NCI-H187 (cell line): Measurements from ENCODE around the gene NEXN.
"Not testable (repeated sequence)": the region's sequence is repeated elsewhere in the genome, so short reads cannot be mapped to it uniquely, and the experiment has no call there.

Source experiments
- DNase-seq, 2 experiments: peaks; one replicate each; lab custom pipeline; 2025; lab: John Stamatoyannopoulos, UW

NEXN gene

GRCh38 chr1:77906019-77906545 is 17.7 kb downstream of the NEXN start:
- no peak for DNase-seq

GRCh38 chr1:77906624-77907023 is 18.2 kb downstream of the NEXN start:
- no peak for DNase-seq

DNA sequence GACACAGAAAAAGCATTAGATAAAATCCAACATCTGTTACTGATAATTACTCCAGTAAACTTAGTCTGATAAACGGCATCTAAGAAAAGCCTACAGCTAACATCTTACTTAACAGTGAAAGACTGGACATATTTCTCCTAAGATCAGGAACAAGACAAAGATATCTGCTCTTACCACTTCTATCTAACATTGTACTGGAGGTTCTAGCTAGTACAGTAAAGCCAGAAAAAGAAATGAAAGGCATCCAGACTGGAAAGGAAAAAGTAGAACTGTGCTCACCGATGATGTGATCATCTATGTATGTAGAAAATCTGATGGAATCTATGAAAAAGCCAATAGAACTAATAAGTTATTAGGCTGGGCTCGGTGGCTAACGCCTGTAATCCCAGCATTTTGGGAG is 21.7 kb downstream of the NEXN start:
- DNase-seq = no peak

DNA sequence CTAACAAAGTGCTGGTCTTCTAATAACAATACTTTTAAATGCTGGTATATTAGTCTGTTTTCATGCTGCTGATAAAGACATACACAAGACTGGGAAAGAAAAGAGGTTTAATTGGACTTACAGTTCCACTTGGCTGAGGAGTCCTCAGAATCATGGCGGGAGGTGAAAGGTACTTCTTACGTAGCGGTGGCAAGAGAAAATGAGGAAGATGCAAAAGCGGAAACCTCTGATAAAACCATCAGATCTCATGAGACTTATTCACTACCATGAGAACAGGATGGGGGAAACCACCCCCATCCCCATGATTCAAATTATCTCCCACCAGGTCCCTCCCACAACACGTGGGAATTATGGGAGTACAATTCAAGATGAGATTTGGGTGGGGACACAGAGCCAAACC is 30.5 kb downstream of the NEXN start:
- not testable (repeated sequence) for DNase-seq

GRCh38 chr1:77925518-77925917 is 37.1 kb downstream of the NEXN start:
- DNase-seq = no peak

DNA sequence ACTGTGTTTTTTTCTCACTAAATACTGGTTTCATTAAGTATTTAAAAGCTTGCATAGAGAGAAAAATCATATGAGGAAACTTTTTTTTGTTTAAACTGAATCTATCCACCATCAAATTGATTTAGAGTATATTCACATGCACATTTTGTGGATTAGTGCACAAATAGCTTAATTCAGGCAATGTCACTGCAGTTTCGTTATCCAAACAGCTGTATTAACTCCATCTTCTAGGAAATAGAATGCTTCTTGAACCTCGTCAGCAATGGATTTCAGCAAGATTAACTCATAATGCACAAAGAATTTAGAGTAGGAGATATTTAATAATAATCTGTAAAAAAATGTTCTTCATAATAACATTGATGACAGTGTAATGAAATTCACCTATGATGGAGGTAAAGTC is 37.5 kb downstream of the NEXN start:
- no peak for DNase-seq

DNA sequence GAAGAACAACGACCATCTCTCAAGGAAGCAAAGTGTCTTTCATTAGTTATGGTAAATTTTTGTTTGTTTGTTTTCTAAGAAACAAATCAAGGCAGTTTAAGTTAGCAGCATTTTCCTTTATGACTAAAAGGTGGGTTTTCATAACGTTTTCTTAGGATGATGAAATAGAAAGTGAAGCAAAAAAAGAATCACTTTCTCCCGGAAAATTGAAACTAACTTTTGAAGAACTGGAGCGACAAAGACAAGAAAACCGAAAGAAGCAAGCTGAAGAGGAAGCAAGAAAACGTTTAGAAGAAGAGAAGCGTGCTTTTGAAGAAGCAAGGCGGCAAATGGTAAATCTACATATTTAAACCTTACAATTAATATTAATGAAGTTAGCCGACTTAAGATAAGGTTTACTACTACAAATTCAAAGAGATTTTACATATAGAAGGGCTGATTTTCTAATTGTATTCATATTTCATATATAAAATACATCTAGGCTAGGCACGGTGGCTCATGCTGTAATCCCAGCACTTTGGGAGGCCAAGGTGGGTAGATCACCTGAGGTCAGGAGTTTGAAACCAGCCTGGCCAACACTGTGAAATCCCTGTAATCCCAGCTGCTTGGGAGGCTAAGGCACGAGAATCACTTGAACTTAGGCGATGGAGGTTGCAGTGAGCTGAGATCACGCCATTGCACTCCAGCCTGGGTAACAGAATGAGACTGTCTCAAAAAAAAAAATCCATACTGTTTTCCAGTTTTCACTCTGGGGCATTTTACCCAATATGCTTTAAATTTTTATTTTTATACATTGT is 38.3 kb downstream of the NEXN start:
- no peak for DNase-seq

- DNase-seq = no peak
Observed at GRCh38 chr1:77927414-77927813, 39.0 kb downstream of the NEXN start.

DNA sequence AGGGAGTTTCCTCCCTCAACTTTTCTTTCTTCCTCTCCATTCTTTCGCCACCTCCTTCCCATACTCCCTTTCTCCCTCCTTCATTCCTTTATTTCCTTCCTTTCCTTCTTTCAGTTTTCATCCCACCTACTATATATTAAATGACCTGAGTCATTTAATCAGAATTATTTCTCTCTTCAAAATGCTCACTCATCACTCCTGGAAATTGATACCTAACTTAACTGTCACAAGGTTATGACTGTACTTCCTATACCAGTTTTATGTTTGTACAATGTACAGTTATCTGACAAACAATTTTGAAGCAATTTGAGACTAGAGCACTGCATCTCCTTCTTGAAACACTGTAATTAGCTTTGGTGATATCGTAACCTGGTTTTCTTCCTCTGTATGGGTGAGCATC is 41.4 kb downstream of the NEXN start:
- DNase-seq = no peak

GRCh38 chr1:77938651-77939050 is 50.2 kb downstream of the NEXN start:
- DNase-seq = no peak

DNA sequence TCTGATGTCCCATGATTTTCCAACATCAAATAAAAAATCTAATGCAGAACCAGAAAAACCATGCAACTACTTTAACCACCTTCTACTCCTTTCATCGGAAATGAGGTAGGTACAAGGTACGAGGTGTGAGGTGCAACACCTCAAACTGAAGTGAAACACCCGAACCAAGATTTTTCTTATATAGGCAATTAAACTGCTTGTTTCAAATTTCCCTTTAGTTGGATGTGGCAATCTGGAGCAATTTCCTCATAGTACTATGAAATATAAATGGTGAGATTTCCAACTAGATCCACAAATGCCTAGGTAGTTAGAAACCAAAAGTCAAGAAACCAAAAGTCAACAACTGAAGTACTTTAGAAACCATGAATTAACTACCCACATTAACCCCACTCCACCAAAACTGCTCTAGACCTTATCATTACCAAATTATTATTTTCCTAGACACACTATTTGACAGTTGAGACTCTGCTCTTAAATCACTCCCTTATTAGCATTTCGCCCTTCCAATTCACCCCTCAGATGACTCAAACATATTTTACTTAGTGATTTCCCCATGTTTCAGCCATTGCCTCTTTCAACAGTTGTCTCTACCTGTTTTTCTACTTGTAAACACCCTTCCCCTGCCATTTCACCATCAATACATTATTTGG is 52.6 kb downstream of the NEXN start:
- no peak for DNase-seq

DNA sequence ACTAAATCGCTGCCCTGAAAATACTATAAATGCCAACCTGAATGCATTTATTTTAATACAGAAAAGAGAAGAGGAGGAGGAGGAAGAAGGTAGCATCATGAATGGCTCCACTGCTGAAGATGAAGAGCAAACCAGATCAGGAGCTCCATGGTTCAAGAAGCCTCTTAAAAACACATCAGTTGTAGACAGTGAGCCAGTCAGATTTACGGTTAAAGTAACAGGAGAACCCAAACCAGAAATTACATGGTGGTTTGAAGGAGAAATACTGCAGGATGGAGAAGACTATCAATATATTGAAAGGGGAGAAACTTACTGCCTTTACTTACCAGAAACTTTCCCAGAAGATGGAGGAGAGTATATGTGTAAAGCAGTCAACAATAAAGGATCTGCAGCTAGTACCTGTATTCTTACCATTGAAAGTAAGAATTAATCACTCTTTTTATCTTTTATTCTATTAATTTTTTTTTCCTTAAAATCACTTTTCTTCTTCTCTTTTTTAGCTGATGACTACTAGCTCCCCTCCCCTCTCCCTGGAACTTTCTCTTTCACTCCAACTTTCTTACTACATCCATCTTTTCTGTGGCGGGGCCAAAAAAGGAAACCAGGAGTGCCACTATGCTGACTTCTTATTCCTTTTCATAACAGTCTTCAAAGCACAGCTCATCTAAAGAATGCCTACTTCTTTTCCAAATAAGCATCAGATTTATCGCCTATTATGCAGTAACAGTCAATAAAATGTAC is 54.1 kb downstream of the NEXN start:
- DNase-seq = no peak

DNA sequence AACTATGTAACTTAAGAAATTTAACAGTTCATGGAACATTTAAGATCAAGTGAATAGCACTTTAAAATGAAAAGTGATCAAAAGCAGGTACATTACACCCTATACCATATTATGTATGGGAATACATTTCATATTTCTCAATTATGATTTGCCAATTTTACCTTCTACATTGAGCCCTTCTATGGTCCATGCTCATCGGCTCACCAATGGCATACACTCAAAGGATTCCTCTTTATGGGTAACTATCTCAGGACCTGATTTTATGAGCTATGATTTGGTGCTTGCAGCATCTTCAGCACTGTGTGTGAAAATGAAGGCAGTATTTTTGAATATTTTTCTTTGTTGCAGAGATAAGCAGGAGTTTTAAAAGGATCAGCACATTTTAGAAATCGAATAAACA is 56.9 kb downstream of the NEXN start:
- no peak for DNase-seq

DNA sequence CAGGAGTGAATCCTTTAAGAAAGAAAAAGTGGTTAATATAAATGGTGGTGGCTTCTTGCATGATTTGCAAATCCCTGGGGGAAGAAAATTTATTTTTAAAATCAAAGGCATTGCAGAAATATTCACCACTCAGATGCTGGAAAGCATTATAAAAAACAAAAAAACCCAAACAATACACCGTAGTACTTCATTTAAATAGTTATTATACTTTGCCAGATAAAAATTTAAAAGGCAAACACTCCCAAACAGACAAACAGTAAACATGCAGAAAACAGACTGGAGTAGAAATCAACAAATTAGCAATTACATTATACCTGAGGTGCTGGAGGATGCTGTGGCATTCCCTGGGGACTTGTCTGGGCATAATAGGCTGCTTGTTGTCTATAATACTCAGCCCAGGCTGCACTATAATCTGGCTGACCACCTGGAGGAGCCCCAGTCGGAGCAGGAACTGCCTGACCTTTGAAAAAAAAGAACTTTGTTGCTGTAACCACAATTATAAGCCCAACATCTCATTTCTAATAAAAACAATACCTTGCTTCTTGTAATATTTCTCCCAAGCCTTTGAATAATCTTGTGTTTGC is 60.5 kb downstream of the NEXN start:
- no peak for DNase-seq

DNA sequence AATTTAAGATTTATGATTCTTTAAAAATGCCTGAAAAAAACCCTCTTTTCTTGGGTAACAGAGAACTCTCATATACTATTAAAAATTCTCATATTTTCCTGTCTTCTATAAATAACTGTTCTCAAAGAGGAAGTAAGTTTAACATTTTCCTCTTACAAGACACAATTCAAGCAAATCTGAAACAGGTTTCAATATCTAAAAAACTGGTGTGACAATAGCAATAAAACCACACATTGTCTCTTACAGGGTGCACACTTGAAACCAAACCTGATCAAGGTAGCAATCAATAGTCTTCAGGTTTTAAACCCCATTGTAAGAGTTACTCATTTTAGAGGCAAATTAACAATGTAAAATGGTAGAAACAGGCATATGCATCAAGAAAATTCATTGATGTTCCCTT is 62.4 kb downstream of the NEXN start:
- DNase-seq = no peak

DNA sequence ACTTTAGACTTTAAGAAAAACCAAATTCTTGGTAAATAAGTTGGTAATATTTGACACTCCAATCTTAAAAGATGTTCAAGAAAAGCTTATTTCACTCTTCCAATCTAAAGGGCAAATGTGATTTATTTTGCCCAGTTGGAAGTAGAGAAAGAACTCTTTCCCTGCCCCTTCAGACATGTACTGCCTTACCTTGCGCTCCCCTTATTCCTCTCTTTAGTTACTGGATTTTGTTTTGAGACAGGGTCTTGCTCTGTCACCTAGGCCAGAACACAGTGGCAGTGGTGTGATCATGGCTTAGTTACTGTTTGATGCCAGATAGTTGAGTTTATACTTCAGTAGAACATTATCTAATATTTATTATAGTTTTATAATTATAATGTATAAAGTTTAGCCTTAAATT is 62.9 kb downstream of the NEXN start:
- DNase-seq = no peak

GRCh38 chr1:77953907-77954306 is 65.5 kb downstream of the NEXN start:
- DNase-seq = no peak

DNA sequence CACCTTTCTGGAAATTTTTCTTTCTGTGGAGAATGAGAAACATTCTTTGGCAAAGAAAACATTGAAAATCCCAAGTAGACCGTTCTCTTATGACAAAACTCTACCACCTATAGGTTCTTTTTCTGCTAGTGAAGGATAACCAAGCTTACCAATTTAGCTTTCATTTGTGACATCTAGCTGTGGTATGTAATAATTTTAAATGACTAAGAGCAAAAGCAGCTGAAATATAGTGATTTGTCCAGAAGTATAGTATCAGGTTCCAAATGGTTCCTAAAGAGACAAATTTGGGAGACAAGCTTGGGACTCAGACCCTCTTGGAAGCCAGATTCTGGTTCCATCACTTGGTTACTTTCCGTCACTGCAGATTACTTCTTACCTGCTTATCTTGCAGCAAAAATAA is 66.1 kb downstream of the NEXN start:
- DNase-seq = no peak

DNA sequence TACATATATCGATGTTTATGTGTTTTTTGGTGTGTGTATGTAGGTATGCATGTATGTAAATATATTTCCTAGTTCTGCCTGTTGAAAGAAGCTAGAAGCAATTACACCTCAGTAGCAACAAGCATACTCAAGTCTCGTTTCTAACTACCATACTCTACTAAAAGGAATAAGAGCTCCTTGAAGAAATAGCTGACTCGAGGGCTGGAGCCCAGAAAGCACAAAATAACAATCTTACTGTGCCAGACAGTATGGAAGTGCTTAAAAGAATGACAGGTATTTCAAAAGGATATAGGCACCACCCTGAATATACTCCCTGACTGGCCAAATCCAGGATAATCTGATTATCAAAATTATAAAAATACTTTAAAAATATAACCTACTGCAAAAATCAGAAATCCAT is 67.3 kb downstream of the NEXN start:
- DNase-seq = no peak

DNA sequence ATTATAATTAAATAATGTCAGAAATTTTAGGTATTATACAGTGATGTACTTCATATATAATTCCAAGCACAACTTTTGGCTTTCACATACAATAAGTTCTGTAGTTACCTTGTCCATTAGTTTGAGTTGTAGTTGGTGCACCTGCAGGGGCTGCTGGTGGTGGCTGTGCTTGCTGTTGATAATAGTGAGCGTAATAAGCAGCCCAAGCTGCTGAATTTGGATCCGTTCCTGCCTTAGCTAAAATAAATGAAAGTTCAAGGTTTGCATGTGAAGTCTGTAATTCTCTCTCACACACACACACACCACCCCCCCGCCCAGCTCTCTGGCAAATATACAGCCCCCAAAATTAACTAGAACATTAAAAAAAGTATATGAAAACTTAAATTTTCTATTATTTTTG is 68.0 kb downstream of the NEXN start:
- DNase-seq = no peak

GRCh38 chr1:77958391-77958790 is 70.0 kb downstream of the NEXN start:
- DNase-seq = no peak

DNA sequence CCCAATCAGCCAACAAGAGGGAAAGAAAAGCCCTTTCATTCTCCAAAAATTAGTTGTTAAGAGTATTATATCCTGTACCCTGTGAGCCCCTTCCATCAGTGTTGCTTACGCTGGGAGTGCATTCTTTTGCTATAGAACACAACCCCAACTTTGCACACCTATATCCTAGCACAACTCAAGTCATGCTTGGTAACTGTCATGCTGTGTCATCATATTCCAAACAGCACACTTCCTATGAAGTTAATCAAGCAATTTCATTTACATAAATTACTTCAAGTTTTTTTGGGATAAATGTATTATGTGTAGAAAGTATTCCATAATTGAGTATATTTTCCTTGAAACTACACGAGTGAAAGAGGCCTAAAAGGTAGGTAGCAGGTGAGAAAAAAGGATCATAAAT is 70.4 kb downstream of the NEXN start:
- DNase-seq = no peak

GRCh38 chr1:77961392-77961791 is 73.0 kb downstream of the NEXN start:
- DNase-seq = no peak
